WI38 (cell line): Measurements from ENCODE around the gene ARHGAP31.
A peak's percentile ranks its signal among the peaks of the same experiment; 100 is the strongest.

Experiments
- H3K4me3 ChIP-seq: 2 replicates; pipeline ENCODE4 v1.5.1; 2011; ENCODE audit warnings: low read depth, mild to moderate bottlenecking, control low read depth, low read length
- TF ChIP-seq, protein P1 (sequence below): IDR thresholded peaks from 2 replicates; pipeline ENCODE4 v1.5.1; 2012; ENCODE audit warnings: low read depth, mild to moderate bottlenecking, control low read depth, low read length

Gene ARHGAP31, protein sequence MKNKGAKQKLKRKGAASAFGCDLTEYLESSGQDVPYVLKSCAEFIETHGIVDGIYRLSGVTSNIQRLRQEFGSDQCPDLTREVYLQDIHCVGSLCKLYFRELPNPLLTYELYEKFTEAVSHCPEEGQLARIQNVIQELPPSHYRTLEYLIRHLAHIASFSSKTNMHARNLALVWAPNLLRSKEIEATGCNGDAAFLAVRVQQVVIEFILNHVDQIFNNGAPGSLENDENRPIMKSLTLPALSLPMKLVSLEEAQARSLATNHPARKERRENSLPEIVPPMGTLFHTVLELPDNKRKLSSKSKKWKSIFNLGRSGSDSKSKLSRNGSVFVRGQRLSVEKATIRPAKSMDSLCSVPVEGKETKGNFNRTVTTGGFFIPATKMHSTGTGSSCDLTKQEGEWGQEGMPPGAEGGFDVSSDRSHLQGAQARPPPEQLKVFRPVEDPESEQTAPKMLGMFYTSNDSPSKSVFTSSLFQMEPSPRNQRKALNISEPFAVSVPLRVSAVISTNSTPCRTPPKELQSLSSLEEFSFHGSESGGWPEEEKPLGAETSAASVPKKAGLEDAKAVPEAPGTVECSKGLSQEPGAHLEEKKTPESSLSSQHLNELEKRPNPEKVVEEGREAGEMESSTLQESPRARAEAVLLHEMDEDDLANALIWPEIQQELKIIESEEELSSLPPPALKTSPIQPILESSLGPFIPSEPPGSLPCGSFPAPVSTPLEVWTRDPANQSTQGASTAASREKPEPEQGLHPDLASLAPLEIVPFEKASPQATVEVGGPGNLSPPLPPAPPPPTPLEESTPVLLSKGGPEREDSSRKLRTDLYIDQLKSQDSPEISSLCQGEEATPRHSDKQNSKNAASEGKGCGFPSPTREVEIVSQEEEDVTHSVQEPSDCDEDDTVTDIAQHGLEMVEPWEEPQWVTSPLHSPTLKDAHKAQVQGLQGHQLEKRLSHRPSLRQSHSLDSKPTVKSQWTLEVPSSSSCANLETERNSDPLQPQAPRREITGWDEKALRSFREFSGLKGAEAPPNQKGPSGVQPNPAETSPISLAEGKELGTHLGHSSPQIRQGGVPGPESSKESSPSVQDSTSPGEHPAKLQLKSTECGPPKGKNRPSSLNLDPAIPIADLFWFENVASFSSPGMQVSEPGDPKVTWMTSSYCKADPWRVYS (N-terminal part only)

DNA sequence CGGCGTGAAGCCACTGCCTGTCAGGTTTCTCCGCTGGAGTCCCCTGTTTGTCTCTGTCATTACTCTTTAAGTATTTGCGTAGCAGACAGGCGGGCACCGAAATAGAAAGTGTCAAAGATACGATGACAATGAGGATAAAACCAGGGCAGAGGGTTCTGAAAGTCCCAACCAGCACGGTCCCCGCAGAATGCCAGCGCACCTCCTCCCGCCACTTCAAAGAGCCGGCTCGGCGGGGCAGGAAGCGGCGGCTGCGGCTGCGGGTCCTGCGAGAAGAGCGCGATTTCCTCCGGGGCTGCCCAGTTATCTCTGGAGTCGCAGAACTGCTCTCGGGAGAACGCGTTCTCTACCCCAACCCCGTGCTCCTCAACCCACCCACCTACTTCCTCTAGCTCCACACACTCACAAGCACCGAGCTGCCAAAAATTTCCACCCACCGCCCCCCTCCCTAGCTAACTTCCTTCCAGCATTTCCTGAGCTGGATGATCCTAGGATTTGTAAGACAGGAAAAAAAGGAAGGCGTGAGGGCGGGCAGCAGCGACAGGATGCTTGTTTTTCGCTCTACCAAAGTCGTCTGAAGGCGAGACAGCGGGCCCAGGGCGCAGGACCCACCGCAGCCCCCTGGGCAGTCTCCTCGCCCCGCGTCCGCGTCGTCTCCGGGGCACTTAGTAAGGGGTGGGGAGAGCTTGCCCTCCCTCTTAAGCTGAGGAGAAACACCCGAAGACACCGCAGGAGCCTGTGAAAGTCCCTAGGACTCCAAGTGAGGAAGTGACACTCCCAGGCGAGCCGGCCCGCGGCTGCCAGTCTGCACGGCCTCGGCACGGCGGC, at the start of gene ARHGAP31:
Gene ARHGAP31, plus strand, starts transcription at position 513 of the 825 bp plus-strand sequence. CDS start 522 bp downstream, outside the sequence.
- TF ChIP-seq, protein P1, sequence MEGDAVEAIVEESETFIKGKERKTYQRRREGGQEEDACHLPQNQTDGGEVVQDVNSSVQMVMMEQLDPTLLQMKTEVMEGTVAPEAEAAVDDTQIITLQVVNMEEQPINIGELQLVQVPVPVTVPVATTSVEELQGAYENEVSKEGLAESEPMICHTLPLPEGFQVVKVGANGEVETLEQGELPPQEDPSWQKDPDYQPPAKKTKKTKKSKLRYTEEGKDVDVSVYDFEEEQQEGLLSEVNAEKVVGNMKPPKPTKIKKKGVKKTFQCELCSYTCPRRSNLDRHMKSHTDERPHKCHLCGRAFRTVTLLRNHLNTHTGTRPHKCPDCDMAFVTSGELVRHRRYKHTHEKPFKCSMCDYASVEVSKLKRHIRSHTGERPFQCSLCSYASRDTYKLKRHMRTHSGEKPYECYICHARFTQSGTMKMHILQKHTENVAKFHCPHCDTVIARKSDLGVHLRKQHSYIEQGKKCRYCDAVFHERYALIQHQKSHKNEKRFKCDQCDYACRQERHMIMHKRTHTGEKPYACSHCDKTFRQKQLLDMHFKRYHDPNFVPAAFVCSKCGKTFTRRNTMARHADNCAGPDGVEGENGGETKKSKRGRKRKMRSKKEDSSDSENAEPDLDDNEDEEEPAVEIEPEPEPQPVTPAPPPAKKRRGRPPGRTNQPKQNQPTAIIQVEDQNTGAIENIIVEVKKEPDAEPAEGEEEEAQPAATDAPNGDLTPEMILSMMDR = no peak

GRCh38 chr3:119245778-119246177, 48.4 kb upstream of the ARHGAP31 start:
- TF ChIP-seq, protein P1 = no peak
- no peak overlapping the region for H3K4me3 ChIP-seq

More for the DNA sequence above, at the start of gene ARHGAP31:
- peak within 1 kb of the TSS; percentile 78 for H3K4me3 ChIP-seq

DNA sequence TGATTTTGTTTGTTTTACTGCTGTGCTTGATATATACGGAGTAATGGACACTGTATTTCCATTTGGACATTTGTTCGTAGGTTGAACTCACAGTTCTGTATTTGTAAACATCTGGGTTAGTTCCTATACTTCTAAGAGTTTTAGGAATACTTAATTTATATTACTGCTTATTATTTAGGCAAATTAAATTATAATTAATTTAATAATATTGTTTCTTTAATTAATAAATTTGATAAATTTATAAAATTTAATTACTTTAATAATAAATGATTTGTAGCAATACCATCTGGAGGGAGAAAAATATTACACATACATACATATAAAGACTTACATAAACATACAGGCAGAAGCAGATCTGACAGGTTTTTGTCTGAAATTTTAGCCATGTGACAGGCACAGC, 39.0 kb upstream of the ARHGAP31 start:
- TF ChIP-seq, protein P1 = no peak
- no peak overlapping the region for H3K4me3 ChIP-seq

DNA sequence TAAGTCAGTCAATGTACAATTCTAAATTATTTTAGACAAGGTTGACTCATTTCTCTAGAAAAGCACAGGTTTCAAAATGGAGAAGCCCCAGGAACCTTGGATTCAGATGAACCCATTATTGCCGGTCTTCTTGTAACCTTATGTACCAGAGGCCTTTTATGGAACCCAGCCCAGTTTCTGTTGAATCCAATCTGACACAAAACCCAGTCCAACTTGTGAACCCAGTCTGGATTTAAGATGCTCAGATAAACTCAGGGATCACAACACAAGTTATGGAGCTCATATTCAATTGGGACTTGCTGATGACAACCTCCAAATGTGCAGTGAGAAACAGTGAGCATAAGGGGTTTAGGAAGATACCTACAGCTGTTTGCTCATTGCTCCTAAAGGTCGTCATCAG, 37.1 kb upstream of the ARHGAP31 start:
- TF ChIP-seq, protein P1 = no peak

DNA sequence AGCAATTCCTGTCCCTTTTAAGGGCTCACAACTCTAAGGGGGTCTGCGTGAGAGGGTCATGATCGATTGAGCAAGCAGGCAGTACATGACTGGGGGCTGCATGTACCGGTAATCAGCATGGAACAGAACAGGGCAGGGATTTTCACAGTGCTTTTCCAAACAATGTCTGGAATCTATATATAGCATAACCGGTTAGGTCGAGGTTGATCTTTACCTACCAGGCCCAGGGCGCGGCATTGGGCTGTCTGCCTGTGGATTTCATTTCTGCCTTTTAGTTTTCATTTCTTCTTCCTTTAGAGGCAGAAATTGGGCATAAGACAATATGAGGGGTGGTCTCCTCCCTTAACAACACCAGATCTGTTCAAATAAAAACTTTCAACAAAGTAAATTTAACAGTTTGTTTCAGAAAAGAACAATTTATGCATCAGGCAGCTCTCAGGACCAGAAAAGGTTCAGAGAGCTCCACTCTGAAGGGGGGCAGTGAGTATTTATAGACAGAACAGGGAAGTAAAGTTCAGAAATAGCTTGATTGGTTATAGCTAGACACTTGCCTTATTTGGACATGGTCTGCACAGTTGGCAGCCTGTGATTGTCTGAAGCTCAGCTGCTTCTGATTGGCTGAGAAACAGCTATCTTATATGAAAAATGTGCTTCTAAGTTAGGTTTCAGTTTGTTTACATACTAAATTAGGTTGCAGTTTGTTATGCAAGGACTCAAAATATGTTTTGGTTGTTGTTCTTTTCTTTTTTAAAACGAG, 36.4 kb upstream of the ARHGAP31 start:
- TF ChIP-seq, protein P1 = no peak
- H3K4me3 ChIP-seq = no peak overlapping the region

More for the DNA sequence above, 37.1 kb upstream of the ARHGAP31 start:
- H3K4me3 ChIP-seq = no peak overlapping the region

DNA sequence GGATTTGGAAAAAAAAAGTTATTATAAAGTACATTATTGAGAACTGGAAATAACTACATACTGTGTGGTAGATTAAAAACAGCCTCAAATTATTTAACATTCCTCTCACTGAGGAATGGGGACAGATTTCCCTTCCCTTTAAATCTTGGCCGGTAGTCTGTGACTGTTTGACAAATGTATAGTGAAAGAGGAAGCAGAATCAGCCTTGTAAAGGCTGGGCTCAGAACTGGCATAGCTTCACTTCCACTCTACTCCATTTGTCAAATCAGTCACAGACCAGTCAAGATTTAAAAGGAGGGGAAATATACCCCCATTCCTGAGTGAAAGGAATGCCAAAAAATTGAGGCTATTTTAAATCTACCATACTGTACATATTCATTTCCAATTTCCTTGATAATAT, 35.3 kb upstream of the ARHGAP31 start:
- no peak overlapping the region for H3K4me3 ChIP-seq
- TF ChIP-seq, protein P1 = no peak
